IPS DF 4.7 (cell line): Measurements from ENCODE around the gene DOCK7.
"Not testable (repeated sequence)": the region's sequence is repeated elsewhere in the genome, so short reads cannot be mapped to it uniquely, and the experiment has no call there.

Experiments used
- DNase-seq: peaks from one replicate; pipeline ENCODE4 v3.0.0-alpha.2; 2013; ENCODE audit warnings: low spot score; ENCODE audit errors: extremely low read depth

Gene DOCK7

DNA sequence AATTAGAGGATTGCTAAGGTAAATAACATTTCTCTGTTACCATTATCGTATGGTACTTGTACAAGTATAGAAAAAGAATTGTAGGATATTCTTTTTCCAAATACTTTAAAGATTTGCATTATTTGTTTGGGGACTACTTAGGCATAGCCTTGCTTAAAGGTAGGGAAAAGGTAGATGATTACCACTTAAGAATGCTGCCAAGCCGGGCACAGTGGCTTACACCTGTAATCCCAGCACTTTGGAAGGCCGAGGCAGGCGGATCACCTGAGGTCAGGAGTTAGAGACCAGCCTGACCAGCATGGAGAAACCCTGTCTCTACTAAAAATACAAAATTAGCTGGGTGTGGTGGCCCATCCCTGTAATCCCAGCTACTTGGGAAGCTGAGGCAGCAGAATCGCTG lies 10.0 kb upstream of the DOCK7 start:
- DNase-seq: not testable (repeated sequence)

DNA sequence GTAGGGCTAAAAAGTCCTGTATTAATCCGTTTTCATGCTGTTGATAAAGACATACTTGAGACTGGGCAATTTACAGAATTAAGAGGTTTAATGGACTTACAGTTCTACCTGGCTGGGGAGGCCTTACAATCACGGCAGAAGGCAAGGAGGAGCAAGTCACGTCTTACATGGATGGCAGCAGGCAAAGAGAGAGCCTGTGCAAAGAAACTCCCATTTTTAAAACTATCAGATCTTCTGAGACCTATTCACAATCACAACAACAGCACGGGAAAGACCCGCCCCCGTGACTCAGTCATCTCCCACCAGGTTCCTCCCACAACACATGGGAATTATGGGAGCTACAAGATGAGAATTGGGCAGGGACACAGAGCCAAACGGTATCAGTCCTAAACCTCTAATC lies 6.3 kb upstream of the DOCK7 start:
- DNase-seq: not testable (repeated sequence)

DNA sequence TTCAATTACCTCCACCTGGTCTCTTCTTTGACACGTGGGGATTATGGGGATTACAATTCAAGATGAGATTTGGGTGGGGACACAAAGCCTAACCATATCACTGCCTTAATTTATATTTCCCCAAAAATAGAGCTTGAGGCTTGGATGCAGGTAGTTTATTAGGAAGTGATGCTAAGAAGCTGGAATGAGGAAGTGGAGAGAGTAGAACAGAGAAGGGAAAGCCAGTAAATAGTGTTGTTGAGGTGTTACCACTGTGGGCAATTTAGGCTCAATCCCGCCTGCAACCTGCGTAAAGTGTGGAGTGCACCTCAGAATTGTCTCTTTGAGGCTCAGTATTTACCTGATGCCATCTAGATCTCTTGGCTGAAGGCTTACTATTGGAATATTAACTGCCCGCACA lies 4.9 kb upstream of the DOCK7 start:
- no peak for DNase-seq

DNA sequence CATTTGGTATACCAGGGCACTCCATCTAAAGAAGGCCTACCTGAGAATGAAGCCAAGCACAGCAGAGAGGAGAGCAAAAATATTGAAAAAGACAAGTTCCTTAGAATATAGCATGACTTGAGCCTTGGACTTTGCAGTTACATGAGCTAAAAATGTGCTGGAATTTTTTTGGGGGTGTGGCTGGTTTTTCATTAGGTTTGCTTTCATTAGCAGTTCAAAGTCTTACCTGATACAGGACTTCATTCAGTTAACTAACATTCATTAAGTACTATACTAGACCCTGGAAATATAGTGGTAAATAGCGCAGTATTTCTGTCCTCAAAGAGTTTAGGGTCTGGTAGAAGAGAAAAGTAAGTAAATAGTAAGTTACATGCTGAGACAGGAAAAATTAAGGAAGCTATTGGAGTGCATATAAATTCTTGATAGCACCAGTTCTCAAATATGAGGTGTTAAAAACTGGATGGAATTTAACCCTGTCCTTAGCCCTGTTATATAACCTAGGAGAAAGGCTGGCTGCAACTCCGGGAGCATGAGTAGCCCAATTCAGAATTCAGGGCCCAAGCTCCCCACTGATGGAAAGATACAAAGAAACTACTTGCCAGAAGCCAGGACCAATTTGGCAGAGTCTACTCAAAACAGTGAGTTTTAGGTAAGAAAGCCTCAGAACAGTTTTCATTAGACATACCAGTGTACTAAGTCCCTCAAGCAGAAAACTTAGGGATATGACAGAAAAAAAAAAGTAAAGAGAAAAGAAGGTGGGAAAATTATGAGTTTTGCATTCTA lies 3.1 kb upstream of the DOCK7 start:
- DNase-seq: no peak

DNA sequence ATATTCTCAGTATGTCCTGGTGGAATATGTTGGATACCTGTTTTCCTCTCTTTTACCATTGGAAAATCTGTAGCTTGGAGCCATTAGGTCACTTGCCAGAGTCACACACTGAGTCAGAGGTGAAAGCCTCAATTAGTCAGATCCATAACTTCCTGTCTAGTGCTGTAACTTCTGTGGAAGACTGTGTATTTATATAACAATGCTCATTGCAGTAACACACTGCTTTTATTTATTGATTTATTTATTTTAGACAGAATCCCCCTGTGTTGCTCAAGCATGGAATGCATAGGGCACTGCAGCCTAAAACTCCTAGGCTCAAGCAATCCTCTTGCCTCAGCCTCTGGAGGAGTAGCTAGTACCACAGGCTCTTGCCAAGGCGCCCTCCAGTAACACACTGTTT lies 1.3 kb upstream of the DOCK7 start:
- no peak for DNase-seq

DNA sequence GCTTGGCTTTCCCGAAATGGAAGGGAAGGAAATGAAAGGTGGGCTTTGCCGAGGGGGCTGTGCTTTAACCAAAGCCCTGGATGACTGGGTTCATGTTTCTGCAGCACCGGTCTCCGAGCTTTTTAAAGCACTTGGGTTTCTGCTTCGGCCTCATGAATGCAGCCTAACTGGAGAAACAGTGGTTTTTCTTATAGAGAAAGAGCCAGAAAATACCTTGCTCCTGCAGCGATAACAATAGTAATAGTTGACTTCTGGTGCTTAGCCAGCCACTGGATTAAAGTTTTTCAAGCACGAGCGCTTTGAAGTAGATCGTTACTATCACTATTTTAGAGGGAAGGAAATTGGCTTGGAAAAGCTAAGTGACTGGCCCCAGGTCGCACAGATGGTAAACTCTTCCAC lies 500 bp upstream of the DOCK7 start:
- no peak for DNase-seq

DNA sequence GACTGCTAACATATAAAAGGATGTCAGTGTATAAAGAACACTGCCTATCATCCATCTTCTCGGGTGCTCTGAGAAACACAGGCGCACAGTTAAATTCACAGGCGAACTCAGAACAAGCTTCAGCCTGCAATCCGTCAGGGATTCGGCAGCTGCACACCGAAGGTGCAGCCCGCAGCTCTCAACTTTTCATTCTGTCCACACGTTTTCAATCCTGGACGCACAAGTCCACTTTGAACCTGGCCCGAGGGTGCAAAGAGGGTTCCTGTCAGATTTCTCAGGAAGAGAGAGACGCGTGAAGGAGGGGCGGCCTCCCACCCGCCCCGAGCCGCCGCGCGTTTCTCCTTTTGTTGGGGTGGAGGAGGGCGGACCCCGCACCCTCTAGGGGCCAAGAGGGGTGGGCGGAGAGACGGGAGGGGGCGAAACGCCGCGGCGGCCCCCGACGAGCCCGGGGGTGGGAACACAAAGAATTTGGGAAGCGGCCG lies 724 bp downstream of the DOCK7 start:
- DNase-seq: no peak

DNA sequence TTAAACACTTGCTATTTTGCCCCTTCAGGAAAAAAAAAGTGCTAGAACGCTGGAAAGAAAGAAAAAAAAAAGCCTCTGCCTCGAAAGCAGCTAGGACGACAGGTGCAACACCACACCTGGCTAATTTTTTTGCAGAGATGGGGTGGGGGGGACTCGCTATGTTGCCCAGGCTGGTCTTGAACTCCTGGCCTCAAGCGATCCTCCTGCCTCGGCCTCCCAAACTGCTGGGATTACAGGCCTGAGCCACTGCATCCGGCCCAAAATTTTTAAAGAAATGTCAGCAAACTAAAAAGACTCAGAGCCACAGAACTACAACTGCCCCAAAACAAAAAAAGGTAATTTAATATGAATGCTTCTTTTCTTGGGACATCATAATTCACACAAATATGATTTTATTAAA lies 1.4 kb downstream of the DOCK7 start:
- no peak for DNase-seq

DNA sequence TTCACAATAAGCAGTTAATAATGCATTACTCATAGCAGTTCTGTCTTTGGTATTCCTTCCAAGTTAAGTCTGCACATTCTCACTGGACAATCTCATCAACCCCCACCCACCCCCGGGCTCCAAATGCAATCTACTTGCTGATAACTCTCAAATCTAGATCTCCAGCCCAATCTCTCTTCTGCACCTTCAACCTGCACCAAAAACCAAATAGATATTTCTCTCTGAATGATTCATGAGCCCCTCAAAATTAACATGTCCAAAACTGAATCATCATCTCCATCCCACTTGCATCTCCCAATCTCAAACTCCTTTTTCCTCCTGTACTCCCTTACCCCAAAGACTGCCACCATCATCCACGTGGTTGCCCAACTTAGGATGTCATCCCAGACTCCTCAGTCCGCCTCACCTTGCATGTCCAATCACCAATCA lies 2.7 kb downstream of the DOCK7 start:
- DNase-seq: no peak

DNA sequence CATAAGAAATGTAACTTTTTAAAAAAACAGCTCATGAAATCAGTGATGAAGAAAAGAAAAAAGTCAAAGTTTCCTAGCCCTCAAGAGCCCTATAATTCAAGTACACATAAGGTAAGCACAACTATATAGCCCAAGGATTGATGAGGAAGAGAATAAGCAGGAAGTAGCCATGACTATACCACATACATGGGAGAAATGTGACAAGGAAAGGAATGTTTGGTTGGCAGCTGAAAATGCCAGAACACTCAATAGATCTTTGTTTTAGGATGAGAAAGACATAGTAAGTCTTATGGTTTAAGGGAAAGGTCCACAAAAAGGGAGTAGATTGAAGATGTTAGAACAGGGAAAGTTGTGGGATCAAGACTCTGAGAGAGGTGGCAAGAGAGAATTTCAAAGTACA lies 5.7 kb downstream of the DOCK7 start:
- no peak for DNase-seq

DNA sequence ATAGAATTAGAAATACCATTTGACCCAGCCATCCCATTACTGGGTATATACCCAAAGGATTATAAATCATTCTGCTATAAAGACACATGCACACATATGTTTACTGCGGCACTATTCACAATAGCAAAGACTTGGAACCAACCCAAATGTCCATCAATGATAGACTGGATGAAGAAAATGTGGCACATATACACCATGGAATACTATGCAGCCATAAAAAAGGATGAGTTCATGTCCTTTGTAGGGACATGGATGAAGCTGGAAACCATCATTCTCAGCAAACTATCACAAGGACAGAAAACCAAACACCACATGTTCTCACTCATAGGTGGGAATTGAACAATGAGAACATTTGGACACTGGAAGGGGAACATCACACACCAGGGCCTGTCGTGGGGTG lies 7.2 kb downstream of the DOCK7 start:
- not testable (repeated sequence) for DNase-seq

DNA sequence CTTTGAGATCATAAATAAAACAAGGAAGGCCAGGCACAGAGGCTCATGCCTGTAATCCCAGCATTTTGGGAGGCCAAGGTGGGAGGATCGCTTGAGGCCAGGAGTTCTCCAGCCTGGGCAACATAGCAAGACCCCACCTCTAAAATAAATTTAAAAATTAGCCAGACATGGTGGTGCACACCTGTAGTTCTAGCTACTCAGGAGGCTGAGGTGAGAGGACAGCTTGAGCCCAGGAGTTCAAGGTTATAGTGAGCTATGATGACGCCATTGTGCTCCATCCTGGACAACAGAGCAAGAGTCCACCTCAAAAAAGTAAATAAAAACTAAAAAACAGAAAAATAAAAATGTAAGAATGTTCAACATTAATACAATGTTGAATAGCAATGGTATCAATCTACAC lies 10.4 kb downstream of the DOCK7 start:
- DNase-seq: not testable (repeated sequence)

DNA sequence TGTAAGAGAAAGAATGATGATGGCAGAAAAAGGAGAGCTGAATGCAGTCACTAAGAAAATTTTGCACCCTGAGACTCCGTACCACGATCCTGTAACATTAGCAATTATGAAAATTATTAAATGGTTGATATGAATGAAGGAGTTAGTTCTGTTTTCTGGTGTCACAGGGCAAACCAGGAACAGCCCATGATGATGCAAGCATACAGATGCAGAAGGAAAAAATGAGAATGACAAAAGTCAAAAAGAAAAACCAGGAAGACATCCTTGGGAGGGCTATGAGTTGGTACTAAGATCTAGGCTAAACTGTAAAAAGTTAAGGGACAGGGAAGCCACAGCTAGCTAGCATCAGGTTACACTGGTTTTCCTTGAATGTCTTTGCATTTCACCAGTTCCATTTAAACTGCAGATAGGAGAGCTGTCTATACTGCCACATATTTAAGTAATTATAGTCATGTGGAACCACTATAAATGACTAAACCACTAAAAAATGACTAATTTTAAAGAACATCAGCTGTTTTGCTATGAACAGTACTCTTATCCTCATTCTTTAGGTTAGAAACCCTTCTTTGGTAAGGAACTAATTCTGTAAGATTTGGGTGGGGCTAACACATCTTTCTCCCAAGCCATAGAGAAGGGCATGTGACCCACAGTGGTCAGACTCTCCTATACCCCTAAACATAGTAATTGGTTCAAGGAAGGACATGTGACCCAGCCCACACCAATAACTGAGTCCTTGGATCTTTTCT lies 11.4 kb downstream of the DOCK7 start:
- no peak for DNase-seq

DNA sequence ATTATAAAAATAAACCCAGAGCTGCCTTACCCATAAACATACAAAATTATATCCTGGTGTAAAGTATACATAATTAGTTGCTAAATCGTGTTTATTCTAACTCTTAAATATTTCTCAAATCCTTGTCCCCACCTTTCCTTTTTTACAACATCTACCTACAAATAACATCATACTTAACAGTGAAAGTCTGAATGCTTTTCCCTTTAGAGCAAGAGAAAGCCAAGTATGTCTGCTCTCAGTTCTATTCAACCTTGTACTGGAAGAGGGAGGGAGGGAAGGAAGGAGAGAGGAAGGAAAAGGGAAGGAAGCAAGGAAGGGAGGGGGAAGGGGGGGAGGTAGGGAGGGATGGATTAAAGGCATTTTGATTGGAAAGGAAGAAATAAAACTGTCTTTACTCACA lies 14.6 kb downstream of the DOCK7 start:
- no peak for DNase-seq

DNA sequence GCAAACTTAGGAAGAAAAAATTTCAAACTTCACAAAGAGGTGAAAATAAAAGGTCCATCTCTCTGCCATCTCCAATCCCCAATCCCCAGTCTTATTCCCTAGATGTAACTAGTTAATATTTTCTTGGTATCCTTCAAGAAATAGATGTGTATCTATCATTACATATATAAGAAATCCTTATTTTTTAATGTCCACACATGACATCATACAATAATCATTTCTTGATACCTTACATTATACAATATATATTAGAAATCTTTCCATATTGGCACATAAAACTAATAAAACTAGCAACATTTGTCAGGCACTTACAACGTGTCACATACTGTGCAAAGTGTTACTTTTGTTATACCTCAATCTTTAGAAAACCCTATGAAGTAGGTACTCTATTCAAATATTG lies 16.2 kb downstream of the DOCK7 start:
- no peak for DNase-seq

DNA sequence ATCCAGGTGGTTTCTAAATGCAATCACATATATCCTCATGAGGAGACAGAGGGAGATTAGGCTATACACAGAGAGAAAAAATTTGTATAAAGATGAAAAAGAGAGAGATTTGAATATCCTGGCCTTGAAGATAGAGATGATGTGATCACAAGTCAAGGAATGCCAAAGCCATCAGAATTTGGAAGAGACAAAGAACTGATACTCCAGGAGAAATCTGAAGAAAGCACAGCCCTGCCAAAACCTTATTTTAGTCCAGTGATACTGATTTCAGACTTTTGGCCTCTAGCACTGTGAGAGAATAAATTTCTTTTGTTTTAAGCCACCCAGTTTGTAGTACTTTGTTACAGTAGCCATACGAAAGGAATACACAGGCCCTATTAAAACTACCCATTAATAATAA lies 33.4 kb downstream of the DOCK7 start:
- no peak for DNase-seq

DNA sequence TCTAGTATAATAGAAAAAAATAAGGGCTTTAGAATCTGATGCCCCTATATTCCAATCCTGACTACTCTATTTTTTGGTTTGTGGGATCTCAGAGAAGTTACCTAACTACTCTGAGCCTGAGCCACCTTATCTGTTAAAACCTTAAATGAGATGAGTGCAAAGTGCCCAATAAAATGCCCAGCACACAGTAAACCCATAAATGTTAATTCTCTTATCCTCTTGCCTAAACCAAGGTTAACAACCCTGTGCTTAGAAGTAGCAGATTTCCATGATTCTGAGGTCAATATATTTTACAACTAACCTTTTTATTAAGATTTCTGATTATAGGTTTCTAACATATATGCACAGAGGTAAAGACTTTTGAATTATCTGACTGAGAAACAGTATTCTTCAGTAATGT lies 35.8 kb downstream of the DOCK7 start:
- no peak for DNase-seq

DNA sequence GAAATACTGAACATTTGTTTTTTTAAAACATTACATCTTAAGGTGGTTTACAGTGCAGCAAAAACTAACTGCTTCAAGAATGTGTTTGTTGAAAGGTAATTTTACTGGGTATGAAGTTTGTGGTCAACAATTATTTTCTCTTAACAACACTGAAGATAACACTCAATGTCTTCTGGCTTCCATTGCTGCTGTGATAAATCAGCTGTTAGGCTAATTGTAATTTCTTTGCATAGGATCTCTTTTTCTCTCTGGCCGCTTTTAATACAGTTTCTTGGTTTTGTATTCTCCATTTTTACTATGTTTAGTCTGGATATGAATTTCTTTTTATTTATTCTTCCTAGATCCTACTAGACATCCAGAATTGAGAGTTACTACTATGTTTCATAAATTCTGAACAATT lies 44.9 kb downstream of the DOCK7 start:
- DNase-seq: no peak

DNA sequence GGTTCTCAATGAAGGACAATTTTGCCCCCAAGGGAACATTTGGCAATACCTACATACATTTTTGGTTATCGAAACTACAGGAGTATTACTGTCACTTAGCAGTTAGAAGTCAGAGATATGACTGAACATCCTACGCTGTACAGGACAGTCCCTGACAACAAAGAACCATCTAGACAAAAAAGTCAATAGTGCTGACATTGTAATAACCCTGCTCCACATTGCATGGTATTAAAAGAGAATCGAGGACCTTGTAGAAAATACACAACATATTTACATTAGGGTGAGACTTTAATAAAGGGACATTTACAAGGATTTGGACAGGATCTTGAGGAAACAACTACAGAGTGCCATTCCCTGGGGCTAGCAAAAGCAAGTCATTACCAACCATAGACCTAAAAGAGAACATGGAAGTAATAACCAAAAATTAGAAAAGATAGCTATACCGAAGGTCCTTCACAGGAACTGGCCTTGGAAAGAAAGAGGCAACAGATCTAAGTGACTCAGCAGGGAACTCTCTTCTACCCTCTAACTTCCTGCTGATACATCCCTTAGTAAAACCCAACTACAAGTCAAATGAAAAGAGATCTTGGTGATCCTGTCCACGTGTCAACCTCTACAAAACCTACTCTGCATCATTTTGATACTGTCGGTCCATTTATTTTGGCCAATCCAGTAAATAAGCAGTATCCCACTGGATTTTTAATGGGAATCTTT lies 50.6 kb downstream of the DOCK7 start:
- DNase-seq: no peak

DNA sequence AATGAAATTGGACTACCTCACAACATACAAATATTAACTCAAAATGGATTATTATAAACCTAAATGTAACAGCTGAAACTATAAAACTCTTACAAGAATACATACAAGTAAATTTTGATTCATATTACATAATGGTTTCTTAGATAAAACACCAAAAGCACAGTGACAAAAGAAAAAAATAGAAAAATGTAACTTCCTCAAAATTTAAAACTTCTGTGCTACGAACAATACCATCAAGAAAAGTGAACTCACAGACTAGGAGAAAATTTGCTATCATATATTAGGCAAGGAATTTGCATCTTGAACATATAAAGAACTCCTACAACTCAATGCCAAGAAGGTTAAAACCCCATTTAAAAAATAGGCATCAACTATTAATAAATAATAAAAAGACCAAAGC lies 59.7 kb downstream of the DOCK7 start:
- DNase-seq: no peak

DNA sequence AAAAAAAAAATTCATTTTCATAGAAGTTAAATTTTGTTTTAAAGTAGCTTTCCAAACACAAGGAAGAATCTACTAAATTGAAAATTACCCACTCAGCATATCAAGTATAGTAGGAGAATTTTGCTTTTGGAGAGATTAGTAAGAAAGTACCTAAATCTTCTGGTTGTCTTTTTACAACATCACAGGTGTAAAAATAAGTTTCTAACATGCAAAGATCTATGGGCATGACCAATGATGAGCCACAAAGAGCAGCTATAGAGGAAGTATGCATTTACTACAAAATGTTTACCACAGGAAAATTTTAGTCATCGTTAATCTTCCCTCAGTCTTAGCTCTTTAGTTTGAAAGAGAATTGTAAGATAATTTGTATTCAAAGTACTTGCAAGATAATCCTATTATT lies 62.8 kb downstream of the DOCK7 start:
- DNase-seq: no peak

DNA sequence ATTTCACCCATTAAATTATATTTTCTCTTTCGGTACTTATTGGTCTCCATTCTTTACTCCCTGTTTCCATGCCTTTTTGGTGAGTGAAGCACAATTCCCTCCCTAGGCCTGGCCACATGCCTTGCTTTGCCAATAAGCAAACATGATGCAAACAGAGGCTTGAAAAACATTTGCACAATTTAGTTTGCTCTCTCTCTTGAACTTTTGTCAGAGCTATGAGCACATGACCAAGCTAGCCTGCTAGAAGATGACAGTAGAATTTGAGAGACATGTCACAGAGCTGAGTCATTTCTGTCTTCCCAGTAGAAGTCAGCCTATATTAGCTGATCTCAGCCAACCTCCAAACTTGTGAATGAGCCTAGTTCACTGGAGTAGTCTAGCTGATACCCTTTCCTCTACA lies 66.3 kb downstream of the DOCK7 start:
- no peak for DNase-seq
